GM19099 (cell line): ENCODE results near the gene OTX2.

ENCODE experiments used
- POLR2A ChIP-seq: IDR thresholded peaks from 3 replicates; pipeline ENCODE4 v1.6.1; 2011; ENCODE audit warnings: low read depth; ENCODE audit not compliant: insufficient read length; ENCODE audit errors: extremely low read depth

Gene OTX2

GRCh38 chr14:56810147-56810719, at the start of gene OTX2:
Gene OTX2 (minus strand): TSS chr14:56810479. CDS start chr14:56805456, 5,023 bp downstream.
- TF ChIP-seq POLR2A: no peak

GRCh38 chr14:56858422-56858821, 48.1 kb upstream of the OTX2 start:
- no peak for TF ChIP-seq POLR2A

GRCh38 chr14:56857216-56857615, 46.9 kb upstream of the OTX2 start:
- TF ChIP-seq POLR2A: no peak

GRCh38 chr14:56855891-56856461, 45.7 kb upstream of the OTX2 start:
- TF ChIP-seq POLR2A: no peak

GRCh38 chr14:56854325-56854724, 44.0 kb upstream of the OTX2 start:
- TF ChIP-seq POLR2A: no peak

GRCh38 chr14:56846970-56847930, 37.0 kb upstream of the OTX2 start:
- no peak for TF ChIP-seq POLR2A

GRCh38 chr14:56844406-56845002, 34.2 kb upstream of the OTX2 start:
- no peak for TF ChIP-seq POLR2A

- no peak for TF ChIP-seq POLR2A
Observed at GRCh38 chr14:56841611-56842010, 31.3 kb upstream of the OTX2 start.

- TF ChIP-seq POLR2A: no peak
Observed at GRCh38 chr14:56840221-56840620, 29.9 kb upstream of the OTX2 start.

- no peak for TF ChIP-seq POLR2A
Observed at GRCh38 chr14:56829151-56829550, 18.9 kb upstream of the OTX2 start.

- TF ChIP-seq POLR2A: no peak
Observed at GRCh38 chr14:56826214-56826613, 15.9 kb upstream of the OTX2 start.

- TF ChIP-seq POLR2A: no peak
Observed at GRCh38 chr14:56821805-56822610, 11.7 kb upstream of the OTX2 start.

- TF ChIP-seq POLR2A: no peak
Observed at GRCh38 chr14:56821177-56821576, 10.9 kb upstream of the OTX2 start.

GRCh38 chr14:56817396-56817921, 7.2 kb upstream of the OTX2 start:
- TF ChIP-seq POLR2A: no peak
